Stimulated activated CD4-positive, alpha-beta T cell treated with anti-CD3 and anti-CD28 coated beads, Interleukin-15, amount 100 ng/mL, for 48 hours (primary cell): ENCODE results near the gene PNPLA8.
A peak's percentile ranks its signal among the peaks of the same experiment; 100 is the strongest.
"Not testable (repeated sequence)": the region's sequence is repeated elsewhere in the genome, so short reads cannot be mapped to it uniquely, and the experiment has no call there.

Experiments used
- DNase-seq, 2 donors: peaks; one replicate each; pipeline ENCODE4 v3.0.0-alpha.2; 2020; ENCODE audit warnings: low read depth in 2 of 2

PNPLA8 gene

GRCh38 chr7:108528183-108528712, 2.3 kb upstream of the PNPLA8 start:
- DNase-seq, result no peak

- no peak for DNase-seq
These were observed 758 bp upstream of the PNPLA8 start for GRCh38 chr7:108526768-108527017.

DNA sequence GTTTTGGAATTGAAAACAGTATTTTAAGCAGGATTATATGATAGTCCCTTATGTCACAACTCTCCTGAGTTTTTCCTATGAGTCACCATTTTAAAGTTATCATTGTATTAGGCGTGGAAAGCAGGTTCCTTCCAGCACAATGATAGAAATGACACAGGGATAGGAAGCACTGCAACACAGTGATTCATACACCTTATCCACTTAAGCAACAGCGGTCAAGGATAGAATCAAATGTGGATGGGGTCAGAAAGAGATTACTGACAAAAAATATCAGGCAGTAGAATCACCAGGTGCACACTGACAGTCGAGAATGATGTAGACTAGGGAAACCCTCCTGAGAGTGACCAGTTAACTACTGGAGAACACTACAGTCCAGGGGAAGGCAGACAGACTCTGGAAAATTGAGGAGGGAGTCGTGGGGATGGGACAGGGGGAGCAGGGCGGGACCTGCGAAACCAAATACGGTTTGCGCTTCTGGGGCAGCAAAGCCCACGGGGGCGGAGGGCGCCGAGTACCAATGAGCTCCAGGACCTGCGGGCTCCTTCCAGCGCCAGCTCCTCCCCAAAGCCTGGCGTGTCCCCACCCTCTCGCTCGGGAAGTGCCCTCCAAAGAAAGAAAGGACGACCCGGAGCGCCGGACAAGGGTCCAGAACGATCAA, 479 bp downstream of the PNPLA8 start:
- peak in 1 of 2 donors; percentile 43 for DNase-seq

DNA sequence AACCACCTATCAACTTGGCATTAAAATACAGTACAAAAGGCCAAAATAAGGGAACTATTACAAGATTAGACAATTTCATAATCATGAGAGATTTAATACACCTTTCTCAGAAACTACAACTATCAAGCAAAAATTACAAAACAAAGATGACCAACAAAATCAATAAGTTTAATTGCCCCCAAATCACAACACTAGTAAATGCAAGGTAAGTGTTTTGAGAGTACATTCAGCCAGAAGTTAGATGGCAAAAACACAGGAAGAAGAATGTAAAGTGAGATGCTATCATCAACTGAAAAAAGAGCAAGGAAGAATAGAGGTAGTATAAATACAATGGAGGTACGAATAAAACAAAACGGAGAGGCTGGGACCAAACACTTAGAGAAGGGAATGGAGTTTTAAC, 3.2 kb downstream of the PNPLA8 start:
- no peak for DNase-seq

DNA sequence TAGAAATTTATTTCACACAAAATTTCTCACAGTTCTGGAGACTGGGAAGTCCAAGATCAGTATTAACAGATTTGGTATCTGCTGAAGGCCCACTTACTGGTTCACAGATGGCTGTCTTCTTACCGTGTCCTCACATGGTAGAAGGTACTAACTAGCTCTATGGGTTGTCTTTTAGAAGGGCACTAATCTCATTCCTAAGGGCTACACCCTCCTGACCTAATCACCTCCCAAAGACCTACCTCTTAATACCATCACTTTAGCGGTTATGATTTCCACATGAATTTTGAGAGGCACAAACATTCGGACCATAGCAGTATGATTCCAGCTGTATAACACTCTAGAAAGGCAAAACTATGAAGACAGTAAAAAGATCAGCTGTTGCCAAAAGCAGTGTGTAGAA, 8.0 kb downstream of the PNPLA8 start:
- no peak for DNase-seq

DNA sequence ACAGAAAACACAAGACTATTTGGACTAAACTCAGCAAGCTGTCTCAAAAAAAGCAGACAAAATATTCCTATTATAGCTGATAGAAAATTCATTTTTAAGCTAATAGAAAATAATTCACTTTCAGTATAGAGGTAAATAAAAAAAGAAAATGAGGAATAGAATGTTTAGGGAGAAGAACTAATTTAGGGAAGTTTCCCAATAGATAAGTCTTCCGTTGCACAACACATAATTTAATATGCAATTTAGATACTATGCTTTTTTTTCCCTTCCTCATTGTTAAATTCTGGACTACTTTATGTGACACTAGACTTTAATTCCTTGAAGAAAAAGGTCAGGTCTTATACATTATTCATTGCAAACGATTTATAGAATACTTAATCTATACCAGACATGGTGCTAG, 10.3 kb downstream of the PNPLA8 start:
- DNase-seq, result no peak

GRCh38 chr7:108515013-108515412, 10.9 kb downstream of the PNPLA8 start:
- DNase-seq, result no peak

- no peak for DNase-seq
These were observed 14.0 kb downstream of the PNPLA8 start for GRCh38 chr7:108511939-108512338.

- not testable (repeated sequence) for DNase-seq
These were observed 21.4 kb downstream of the PNPLA8 start for GRCh38 chr7:108504576-108504975.

- DNase-seq, result no peak
These were observed 22.6 kb downstream of the PNPLA8 start for GRCh38 chr7:108503112-108504026.

GRCh38 chr7:108499566-108499965, 26.4 kb downstream of the PNPLA8 start:
- DNase-seq, result no peak

- DNase-seq, result no peak
These were observed 27.5 kb downstream of the PNPLA8 start for GRCh38 chr7:108498481-108498880.

GRCh38 chr7:108497082-108497725, 28.7 kb downstream of the PNPLA8 start:
- DNase-seq, result peak; percentile 1 to 20

DNA sequence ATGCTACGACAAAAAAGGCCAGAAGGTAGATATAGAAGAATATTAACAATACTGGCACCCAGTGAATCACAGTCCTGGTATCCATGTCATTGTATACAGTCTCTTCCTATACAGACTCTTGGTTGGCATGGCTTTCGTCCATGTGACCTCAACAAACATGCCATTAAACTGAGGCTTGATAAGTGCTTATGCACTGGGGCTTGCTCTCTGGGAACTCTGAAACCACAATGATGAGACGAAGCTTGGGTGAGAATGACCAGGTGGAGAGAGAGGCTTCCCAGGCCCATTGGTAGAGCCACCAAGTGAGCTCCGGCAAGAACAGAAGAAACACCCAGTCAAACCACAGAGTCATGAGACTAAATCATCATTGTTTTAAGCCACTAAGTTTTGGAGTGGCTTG, 33.2 kb downstream of the PNPLA8 start:
- DNase-seq, result no peak

- DNase-seq, result no peak
These were observed 37.0 kb downstream of the PNPLA8 start for GRCh38 chr7:108488768-108489538.

DNA sequence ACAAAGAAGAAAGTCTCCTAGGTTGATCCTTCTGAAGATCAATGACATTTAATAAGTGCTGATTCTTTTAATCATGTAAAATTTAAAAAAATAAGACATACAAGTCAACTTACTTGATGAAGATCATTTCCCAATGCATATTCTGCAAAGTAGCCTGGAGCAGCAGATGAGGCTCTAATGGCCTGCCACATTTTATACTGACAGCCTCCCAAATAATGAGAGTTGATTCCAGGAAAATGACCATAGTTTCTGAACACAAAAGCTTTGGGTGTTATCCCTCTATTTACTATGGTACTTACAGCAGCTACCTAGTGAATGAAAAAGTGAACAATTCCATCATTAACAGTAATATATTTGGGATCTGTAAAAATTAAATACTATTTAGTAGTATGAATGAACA, 38.3 kb downstream of the PNPLA8 start:
- DNase-seq, result no peak

GRCh38 chr7:108486291-108486966, 39.5 kb downstream of the PNPLA8 start:
- DNase-seq, result no peak

GRCh38 chr7:108484137-108484536, 41.8 kb downstream of the PNPLA8 start:
- no peak for DNase-seq

GRCh38 chr7:108480311-108480710, 45.6 kb downstream of the PNPLA8 start:
- no peak for DNase-seq

- no peak for DNase-seq
These were observed 46.2 kb downstream of the PNPLA8 start for GRCh38 chr7:108479751-108480150.

DNA sequence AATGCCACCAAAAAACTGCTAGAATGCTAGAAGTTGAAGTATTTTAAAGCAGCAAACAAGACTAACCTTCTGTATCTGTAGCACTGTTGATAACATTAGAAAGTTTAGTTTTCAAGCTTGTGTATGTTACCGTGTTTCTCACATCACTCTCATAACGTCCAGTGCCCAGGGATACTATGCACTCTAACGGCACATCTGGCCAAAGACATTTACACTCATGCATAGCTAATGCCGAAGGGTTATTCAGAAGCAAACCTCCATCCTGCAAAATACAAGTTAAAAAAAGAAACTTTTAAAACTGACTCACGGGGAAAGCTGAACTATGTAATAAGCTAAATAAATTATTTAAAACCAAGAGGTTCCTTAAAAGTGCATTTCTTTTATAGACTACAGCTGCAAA, 46.8 kb downstream of the PNPLA8 start:
- no peak for DNase-seq
